GM19372 (cell line): ENCODE results near the gene INSYN2B.

Source experiments
- ATAC-seq: cut with Tn5 transposase; IDR thresholded peaks from one replicate; pipeline ENCODE4 v1.9.1; 2021; ENCODE audit warnings: mild to moderate bottlenecking, low read depth, moderate library complexity; ENCODE audit not compliant: unreplicated experiment

The INSYN2B gene

GRCh38 chr5:169901896-169902295, 78.4 kb downstream of the INSYN2B start:
- no peak for ATAC-seq

DNA sequence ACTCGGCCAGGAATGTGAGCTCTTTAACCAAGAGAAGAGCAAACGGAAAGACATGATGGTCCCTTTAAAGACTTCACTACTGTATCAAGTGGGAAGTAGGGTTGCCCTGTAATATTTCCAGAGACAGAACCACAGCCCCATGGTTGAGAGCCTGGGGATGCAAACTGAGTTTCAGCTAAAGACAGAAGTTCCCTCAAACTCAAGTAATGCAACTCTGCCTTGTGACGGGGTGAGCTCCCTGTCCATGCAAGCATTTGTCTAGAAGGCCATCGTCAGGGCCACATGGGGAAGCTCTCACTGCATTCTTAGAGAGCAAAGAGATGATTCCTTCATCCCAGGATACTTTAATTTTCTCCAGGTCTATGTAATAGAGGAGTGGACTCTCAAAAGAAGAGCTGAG, 82.8 kb downstream of the INSYN2B start:
- no peak for ATAC-seq

DNA sequence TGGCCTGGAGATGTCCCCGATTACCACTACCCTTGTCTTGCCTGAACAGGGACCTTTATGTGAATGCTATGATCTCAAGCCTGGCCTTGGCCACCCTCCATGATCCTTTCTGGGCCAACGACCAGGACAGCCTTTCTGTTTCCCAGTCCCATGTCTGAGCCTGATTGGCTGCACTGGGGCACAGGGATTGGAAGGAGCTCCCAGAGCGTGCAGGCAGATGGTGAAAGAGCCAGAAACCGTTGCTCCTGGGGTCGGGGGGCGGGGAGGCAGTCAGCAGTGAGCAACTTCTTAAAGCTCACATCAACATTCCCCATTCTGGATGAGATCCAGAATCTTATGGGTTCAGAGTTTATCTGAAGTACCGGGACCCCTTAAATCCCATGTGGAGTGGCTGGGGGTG, 84.4 kb downstream of the INSYN2B start:
- no peak for ATAC-seq

DNA sequence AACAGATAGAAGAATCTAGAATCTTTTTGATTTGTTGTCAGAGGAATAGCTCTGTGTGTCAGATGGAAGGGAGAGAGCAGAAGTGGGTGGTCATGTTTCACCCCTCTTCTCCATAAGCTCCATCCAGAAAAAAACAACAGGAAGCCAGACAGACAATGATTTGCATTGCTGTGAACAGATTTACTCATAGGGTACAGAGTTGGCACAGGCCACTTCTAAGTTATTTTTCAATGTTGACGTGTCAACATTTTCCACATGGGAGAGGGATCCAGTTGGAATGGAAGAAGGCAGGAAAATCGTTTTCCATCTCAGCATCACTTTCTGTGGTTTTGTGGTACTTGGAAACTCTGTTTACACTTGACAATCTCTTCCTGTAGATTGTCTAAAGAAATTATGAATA, 86.7 kb downstream of the INSYN2B start:
- ATAC-seq, result no peak

DNA sequence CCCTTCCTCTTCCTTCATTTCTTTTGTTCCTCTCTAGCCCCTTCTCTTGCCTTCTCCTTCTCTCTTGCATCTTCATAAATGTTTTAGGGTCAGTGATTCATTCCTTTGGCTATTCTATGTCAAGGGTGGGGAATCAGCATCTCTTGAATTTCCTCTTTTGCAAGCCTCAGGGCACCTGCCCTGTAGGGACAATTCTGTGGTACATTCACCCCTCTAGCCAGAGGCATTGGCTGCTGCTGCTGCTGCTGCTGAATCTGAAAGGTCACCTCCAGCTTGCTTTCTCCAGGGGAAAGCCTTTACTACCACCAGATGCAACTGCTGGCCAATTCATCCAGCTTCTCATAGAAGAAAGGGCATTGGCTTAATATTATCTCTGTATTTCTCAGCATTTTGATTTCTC, 87.3 kb downstream of the INSYN2B start:
- no peak for ATAC-seq

- ATAC-seq, result no peak
Observed at GRCh38 chr5:169889572-169889971, 90.7 kb downstream of the INSYN2B start.

DNA sequence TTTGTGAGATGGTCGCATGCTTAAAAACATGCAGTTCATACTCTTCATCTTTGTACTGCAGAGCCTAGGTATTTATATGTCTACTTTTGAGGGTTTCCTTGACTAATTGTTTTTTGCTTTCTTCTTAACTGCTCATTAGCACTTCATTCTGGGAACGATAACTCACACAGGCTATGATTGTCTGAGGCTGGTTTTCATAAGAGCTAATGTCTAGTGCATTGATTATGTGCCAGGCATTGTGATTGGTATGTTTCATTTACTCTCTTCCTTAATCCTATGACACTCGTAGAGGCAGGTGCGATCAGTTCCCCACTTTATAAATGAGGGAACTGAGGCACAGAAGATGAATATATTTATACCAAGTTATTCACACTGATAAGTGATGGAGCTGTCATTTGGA, 93.6 kb downstream of the INSYN2B start:
- ATAC-seq, result no peak

DNA sequence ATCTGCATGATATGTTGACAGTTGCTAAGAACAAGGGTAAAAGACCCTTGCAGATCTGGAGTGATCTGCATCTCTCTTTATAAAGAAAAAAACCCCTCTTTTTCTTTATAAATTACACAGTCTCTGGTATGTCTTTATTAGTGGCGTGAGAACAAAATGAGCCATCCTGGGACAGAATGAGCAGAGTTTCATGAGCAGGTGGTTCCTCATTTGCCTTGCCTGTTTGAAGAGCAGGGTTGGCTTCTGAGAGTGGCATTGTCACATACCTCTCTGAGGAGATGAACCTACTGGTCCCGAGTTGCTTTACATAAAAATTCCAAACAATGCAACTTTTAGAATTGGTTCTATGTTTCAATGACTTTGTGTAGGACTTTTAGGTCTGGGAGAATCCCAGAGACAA, 94.3 kb downstream of the INSYN2B start:
- no peak for ATAC-seq

GRCh38 chr5:169881702-169882303, 98.5 kb downstream of the INSYN2B start:
- no peak for ATAC-seq

GRCh38 chr5:169880785-169881184, 99.5 kb downstream of the INSYN2B start:
- ATAC-seq, result no peak

DNA sequence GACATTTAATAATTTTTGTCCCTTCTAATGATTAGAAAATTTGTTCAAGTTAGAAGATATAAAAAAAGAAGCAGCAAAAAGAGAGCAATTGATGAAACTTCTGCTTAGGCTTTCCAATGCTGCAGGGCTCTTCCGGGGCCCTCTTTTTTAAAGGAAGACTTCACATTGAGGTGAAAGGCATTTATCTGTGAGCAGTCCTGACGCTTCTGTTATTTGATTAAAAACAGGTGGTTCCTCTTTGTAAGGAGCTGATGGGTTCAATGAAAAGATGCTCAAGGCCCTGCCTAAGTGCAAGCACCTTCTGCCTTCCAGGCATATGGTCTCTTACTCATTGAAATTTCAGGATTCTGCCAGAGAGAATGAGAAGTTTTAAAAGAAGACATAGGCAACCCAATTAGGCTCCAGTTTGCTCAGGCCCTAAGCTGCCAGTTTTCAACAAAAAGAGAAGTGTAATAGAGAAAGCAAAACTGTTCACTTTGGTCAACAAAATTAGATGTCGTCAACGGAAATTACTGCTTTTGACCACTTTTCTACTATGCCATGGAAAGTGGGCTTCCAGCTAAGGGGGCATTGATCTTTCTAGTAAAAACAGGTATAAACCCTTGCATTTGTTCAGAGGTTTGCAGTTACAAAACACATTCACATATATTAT, 100.2 kb downstream of the INSYN2B start:
- ATAC-seq, result no peak

- ATAC-seq, result no peak
Observed at GRCh38 chr5:169876386-169876785, 103.9 kb downstream of the INSYN2B start.

DNA sequence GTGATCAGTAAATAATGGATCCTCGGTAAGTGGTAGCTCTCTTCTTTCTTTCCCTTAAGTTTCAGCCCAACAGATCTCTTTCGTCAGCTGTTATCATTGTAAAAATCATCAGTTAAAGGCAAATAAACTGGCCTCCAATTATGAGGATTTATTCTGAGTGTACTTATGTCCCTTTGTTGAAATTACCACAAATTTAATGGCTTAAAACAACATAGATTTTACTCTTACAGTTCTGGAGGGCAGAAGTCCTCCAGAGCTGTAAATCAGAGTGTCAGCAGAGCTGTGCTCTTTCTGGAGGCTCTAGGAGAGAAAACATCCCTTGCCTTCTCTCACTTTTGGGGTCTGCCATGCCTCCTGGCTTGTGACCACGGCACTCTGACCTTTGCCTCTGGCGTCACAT, 104.6 kb downstream of the INSYN2B start:
- no peak for ATAC-seq

- ATAC-seq, result no peak
Observed at GRCh38 chr5:169875091-169875728, 105.1 kb downstream of the INSYN2B start.

DNA sequence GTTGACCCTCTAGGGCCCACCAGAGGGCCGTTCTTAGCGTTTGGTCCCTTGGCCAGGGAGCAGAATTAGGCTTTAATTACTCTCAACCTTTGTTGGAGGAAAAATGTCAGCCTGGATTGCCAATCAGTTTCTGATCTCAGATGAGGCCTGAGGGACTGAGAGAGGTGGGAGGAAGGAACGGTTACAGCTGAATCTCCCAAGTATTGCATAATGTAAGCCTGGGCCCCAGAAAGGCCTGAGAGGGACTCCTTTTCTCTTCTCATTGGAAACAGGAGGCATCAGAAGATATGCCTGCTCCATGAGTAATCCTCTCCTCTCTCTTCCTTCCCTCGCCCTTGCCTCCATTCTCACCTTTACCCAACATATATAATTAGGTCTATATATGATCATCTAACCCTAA, 105.7 kb downstream of the INSYN2B start:
- ATAC-seq, result no peak

GRCh38 chr5:169873642-169874041, 106.7 kb downstream of the INSYN2B start:
- no peak for ATAC-seq

GRCh38 chr5:169871826-169872490, 108.3 kb downstream of the INSYN2B start:
- no peak for ATAC-seq

DNA sequence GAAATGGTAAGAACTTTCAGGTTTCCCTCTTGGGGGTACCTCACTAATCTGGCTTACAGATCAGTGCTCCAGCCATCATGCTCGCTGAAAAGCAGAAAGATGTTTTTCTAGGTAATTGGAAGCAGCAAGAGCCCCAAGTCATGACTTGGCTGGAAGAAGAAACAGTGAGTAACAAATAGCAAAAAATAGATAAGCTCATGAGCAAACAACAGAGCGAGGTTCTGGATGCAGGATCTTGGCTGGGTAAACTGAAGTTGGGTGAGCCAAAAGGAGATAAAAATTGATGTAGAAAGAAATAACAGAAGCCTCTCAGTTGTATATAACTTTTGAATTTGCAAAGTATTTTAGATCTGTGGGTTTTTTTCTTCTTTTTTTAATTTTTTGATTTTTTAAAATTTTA, 110.1 kb downstream of the INSYN2B start:
- ATAC-seq, result no peak

- ATAC-seq, result no peak
Observed at GRCh38 chr5:169869066-169869465, 111.2 kb downstream of the INSYN2B start.

GRCh38 chr5:169867347-169867746, 112.9 kb downstream of the INSYN2B start:
- no peak for ATAC-seq

DNA sequence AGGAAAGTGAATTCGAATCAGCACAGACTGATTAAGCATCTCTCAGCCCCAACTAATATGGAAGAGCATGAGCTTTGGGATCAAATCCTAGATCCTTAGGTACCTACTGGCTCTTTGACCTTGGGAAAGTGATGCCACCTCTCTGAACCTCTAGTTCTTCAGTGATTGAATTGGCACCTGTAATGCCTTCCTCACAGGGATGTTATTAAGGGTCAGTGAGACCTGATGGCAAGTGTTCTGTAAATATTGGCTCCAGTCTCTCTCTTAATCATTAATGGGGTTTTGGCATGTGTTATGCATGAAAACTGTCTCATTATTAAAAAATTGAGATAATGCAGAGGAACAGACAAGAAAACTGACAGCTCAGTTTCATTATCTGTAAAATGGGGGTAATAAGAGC, 115.8 kb downstream of the INSYN2B start:
- ATAC-seq, result no peak

GRCh38 chr5:169862391-169862811, 117.9 kb downstream of the INSYN2B start:
- no peak for ATAC-seq
